Adipose tissue (tissue), 3 donors: Measurements from ENCODE around the gene DNAH10. TPM values are rescaled to one million over a fixed set of nuclear protein-coding genes. Genes with fewer than 3 reads are reported as not detected.

Source experiments
- H3K27ac ChIP-seq: one replicate; pipeline ENCODE4 v1.5.1; 2013; ENCODE audit warnings: low read depth, low read length
- WGBS, 3 donors: extraction: QIAGEN DNeasy Blood & Tissue Kit; methylation state at CpG; one replicate each; pipeline ENCODE4 v1.1.7; 2013; 5-methylcytosine and 5-hydroxymethylcytosine counted together
- polyA plus RNA-seq, 3 donors: library from polyadenylated mRNA; stranded (reverse); fragments of 200-250 nt; gene quantifications; one replicate each; pipeline ENCODE4 v1.2.3, GENCODE V29; 2013
- donor health status: healthy with polysubstance abuse.
- donor health status: Bipolar disorder and iron deficiency.
- donor health status: healthy.

DNAH10 gene
- polyA plus RNA-seq, 3 donors = 0.24 to 0.67 (median 0.26) TPM

DNA sequence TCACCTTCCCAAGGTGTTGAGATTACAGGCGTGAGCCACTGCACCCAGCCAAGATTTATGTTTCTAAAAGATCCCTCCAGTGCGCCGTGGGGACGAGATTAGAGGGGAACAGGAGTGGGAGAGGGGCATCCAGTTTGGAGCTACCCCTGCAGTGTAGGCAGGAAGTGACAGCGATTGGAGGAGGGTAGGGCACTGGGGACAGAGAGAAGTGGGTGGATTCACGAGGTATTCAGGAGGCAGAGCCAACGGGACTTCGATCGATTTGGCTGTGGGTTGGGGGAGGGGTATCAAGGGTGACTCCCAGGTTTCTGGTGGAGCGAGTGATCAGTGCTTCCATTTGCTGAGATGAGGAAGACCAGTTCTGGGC lies 128.4 kb downstream of the DNAH10 start:
- no peak overlapping the region for H3K27ac ChIP-seq
- 40 to 60% (median 57%) methylated on average over 10 of the region's 10 CpGs for WGBS, 3 donors

- H3K27ac ChIP-seq = no peak overlapping the region
- 82 to 87% (median 85%) methylated on average over 7 of the region's 7 CpGs for WGBS, 3 donors
These were observed 128.9 kb downstream of the DNAH10 start for GRCh38 chr12:123891011-123891410.

GRCh38 chr12:123891516-123892179 lies 129.5 kb downstream of the DNAH10 start:
- no peak overlapping the region for H3K27ac ChIP-seq
- WGBS, 3 donors = 59 to 81% (median 62%) methylated on average over 15 of the region's 15 CpGs

DNA sequence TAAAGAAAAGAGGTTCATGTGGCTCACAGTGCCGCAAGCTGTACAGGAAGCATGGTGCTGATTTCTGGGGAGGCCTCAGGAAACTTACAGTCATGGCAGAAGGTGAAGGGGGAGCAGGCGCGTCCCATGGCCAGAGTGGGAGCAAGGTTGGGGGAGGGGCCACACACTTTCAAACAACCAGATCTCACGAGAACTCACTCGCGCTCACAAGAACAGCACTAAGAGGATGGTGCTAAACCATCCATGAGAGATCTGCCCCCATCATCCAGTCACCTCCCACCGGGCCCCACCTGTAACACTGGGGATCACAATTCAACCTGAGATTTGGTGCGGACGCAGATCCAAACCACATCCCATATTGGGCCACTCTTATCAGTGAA lies 130.1 kb downstream of the DNAH10 start:
- 78 to 90% (median 79%) methylated on average over 9 of the region's 9 CpGs for WGBS, 3 donors
- H3K27ac ChIP-seq = no peak overlapping the region

GRCh38 chr12:123892853-123893252 lies 130.8 kb downstream of the DNAH10 start:
- WGBS, 3 donors = 62 to 74% (median 73%) methylated on average over 10 of the region's 10 CpGs
- no peak overlapping the region for H3K27ac ChIP-seq

GRCh38 chr12:123893276-123893675 lies 131.2 kb downstream of the DNAH10 start:
- H3K27ac ChIP-seq = no peak overlapping the region
- WGBS, 3 donors = 68 to 74% (median 73%) methylated on average over 9 of the region's 9 CpGs

- WGBS, 3 donors = 23 to 69% (median 63%) methylated on average over 4 of the region's 4 CpGs
These were observed 132.8 kb downstream of the DNAH10 start for GRCh38 chr12:123894823-123895345.

DNA sequence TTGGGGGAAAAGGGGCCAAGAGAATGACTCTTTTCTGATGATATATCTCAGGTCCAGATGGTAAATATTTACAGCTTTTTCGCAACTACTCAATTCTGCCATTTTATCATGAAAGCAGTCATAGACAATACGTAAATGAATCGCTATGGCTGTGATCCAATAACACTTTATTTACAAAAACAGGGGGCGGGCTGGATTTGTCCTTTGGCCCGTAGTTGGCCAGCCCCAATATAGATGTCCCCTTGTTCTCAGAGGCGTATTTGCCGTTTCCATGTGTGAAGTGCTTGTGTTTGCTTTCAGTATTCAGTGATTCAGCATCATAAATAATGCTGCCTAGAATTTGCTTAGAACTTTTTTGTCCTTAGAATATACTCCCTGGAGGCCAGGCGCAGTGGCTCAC lies 133.3 kb downstream of the DNAH10 start:
- WGBS, 3 donors = 66 to 94% (median 92%) methylated on average over 8 of the region's 8 CpGs
- no peak overlapping the region for H3K27ac ChIP-seq

More at GRCh38 chr12:123894823-123895345, 132.8 kb downstream of the DNAH10 start:
- H3K27ac ChIP-seq = no peak overlapping the region

- H3K27ac ChIP-seq = no peak overlapping the region
- WGBS, 3 donors = 31 to 71% (median 40%) methylated on average over 8 of the region's 8 CpGs
These were observed 134.7 kb downstream of the DNAH10 start for GRCh38 chr12:123896767-123897166.

DNA sequence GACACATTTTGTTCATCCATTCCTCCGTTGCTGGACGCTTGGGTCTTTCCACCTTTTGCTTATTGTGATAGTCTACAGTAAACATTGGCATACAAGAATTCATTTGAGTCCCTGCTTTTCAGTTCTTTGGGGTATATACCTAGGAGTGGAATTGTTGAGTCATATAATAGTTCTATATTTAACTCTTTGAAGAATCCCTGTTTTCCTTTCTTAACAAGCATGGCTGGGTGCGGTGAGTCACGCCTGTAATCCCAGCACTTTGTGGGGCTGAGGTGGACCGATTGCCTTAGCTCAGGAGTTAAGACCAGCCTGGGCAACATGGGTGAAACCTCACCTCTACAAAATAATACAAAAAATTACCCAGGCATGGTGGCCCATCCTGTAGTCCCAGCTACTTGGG lies 135.1 kb downstream of the DNAH10 start:
- 80 to 87% (median 82%) methylated on average over 5 of the region's 5 CpGs for WGBS, 3 donors
- H3K27ac ChIP-seq = no peak overlapping the region

- no peak overlapping the region for H3K27ac ChIP-seq
- WGBS, 3 donors = 90 to 91% (median 90%) methylated on average over 18 of the region's 18 CpGs
These were observed 136.6 kb downstream of the DNAH10 start for GRCh38 chr12:123898673-123899072.

- 81 to 90% (median 88%) methylated on average over 9 of the region's 9 CpGs for WGBS, 3 donors
- no peak overlapping the region for H3K27ac ChIP-seq
These were observed 137.3 kb downstream of the DNAH10 start for GRCh38 chr12:123899368-123899767.

GRCh38 chr12:123900871-123901376 lies 138.8 kb downstream of the DNAH10 start:
- 38 to 56% (median 39%) methylated on average over 9 of the region's 9 CpGs for WGBS, 3 donors
- no peak overlapping the region for H3K27ac ChIP-seq

DNA sequence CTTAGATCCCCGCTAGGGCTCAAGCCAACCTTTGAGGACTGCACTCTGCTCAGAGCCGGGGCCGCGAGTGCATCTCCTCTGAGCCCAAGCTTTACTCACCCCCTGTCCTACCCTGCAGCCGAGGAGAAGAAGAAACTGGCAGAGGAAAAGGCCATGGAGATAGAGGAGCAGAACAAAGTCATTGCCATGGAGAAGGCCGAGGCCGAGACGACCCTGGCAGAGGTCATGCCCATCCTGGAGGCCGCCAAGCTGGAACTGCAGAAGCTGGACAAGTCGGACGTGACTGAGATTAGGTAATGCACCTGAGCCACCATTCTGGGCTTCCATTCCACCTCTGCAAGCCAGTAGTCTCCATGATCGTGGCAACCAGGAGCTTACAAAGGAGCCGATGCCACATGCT lies 140.7 kb downstream of the DNAH10 start:
- H3K27ac ChIP-seq = no peak overlapping the region
- WGBS, 3 donors = 91 to 93% (median 92%) methylated on average over 13 of the region's 13 CpGs

DNA sequence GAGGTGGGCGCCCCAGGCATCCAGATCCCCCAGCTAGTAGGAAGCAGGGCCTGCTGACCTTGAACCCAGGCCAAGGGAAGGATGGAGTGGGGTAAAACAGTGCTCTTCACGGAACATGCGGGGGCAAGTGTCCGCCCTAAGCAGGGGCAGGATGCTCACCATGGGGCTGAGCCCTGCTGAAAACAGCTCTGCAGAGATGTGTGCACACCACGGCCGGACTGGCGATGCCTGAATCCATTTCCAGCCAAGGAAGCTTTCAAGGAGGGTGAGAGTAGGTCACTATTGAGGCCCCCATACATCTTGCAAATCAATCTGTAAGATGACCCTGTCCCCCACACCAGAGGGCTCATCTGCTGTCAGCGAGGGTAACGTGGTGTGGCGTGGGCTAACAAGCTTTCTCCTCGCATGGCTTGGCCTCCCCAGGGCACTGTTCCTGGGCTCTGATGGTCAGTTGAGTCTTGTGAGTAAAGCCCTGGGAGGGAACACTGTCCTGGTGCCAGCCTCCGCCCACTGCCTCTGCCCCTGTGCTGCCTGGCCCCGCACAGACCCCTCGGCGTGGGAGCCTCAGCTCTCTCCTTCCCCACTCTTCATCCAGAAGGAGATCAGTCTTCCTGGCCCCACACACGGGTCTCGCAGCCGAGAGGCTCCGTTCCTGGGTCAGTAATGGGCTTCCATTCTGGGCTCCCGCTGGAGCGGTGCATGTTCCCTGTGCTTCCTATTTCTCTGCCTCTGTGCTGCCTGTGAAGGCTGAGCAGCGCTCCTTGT lies 141.4 kb downstream of the DNAH10 start:
- no peak overlapping the region for H3K27ac ChIP-seq
- 82 to 85% (median 83%) methylated on average over 22 of the region's 22 CpGs for WGBS, 3 donors

GRCh38 chr12:123905319-123905925 lies 143.3 kb downstream of the DNAH10 start:
- WGBS, 3 donors = 23 to 31% (median 27%) methylated on average over 9 of the region's 9 CpGs
- H3K27ac ChIP-seq = no peak overlapping the region

DNA sequence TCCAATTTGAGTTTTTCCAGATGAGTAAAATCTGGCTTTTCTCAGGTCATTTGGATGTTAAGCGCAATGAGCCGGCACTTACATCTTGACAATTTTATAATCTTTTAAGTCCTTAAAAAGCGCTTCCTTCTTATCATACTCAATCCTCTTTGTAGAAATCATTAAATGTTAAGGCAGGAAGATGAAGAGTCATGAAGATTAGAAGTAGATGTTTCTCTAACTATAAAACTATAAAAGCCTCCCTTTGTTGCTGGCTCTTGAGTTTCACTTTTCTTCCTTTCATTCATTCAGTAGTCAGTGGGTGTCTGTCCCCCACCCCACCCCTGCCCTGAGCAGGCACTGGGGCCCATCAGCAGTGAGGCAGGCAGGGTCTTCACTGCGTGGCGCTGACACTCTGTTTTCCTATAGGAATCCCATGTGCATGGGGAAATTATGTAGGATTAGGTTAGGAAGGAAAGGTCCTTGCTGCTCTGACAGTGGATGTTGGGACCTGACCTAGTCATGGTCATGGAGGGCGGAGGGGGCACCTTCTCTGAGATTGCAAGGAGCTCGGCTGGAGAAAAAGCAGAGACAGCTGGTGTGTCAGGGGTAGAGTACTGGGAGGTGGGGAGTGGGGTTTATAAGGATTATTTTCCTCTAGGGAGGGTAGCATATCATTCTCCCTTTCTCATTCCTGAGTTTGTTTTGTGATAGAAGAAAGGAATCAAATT lies 144.8 kb downstream of the DNAH10 start:
- no peak overlapping the region for H3K27ac ChIP-seq
- 92 to 94% (median 94%) methylated on average over 7 of the region's 7 CpGs for WGBS, 3 donors

DNA sequence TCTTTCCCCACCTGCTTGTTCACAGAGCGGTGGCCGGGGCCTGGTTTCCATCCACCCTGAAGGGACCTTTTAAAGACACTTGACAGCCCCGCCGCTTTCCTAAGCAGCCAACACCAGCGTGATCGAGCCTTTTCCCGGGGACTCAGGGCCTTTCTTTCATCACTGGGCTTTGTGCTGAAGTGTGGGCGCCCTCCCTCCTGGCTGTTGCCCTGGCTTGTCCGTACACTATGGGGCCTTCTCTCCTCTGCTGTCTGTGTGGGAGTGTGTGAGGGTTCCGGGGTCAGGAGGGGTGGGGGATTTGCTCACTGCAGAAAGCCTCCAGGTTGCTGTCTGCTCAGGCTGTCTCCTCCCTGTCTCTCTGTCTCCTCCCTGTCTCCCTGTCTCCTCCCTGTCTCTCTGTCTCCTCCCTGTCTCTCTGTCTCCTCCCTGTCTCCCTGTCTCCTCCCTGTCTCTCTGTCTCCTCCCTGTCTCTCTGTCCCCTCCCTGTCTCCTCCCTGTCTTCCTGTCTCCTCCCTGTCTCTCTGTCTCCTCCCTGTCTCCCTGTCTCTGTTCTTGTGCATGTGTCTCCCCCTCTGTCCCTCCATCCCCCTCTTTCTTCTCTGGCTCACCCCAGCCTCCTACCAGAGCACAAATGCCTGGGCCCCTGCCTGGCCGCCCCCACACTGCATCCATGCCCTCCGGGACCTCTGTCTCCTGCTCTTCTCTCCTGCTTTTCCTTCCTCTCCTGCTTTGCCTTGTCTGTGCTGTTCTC lies 145.8 kb downstream of the DNAH10 start:
- H3K27ac ChIP-seq = no peak overlapping the region
- 57 to 70% (median 66%) methylated on average over 12 of the region's 12 CpGs for WGBS, 3 donors
